GM23338 (cell line): ENCODE results near the gene FAM78B.

ENCODE experiments used
- CREB1 ChIP-seq: fragments of 250-450 bp; sonication (Bioruptor Pico); IDR thresholded peaks from 2 replicates; pipeline ENCODE4 v1.5.0; 2020; ENCODE audit warnings: low read depth, mild to moderate bottlenecking, moderate library complexity
- CTCF ChIP-seq, 2 experiments: fragments of 200-600 bp in 1 of 2; sonication (generic) in 1 of 2; conservative IDR thresholded peaks; 2 replicates each; pipeline versions ENCODE4 v1.5.1 to v1.6.1; 2016 to 2017; ENCODE audit warnings: antibody characterized with exemption in 2 of 2, low read depth in 2 of 2, mild to moderate bottlenecking in 2 of 2, moderate library complexity in 1 of 2
- EZH2 ChIP-seq: fragments of 200-600 bp; sonication (generic); IDR thresholded peaks from one replicate; pipeline ENCODE4 v1.8.0; 2017; ENCODE audit warnings: antibody characterized with exemption, mild to moderate bottlenecking, low read depth; ENCODE audit not compliant: unreplicated experiment
- JUNB ChIP-seq: IDR thresholded peaks from one replicate; pipeline ENCODE4 v1.6.1; 2016; ENCODE audit warnings: antibody characterized with exemption; ENCODE audit not compliant: unreplicated experiment
- POLR2AphosphoS5 ChIP-seq: IDR thresholded peaks from 2 replicates; pipeline ENCODE4 v1.6.1; 2016; ENCODE audit warnings: antibody characterized with exemption, low read depth
- REST ChIP-seq: IDR thresholded peaks from one replicate; pipeline ENCODE4 v1.6.1; 2018; ENCODE audit warnings: antibody characterized with exemption; ENCODE audit not compliant: unreplicated experiment
- ZNF114 ChIP-seq: fragments of 250-450 bp; sonication (Bioruptor Pico); IDR thresholded peaks from 2 replicates; pipeline ENCODE4 v1.5.0; 2020; ENCODE audit warnings: mild to moderate bottlenecking, moderate library complexity
- ZNF331 ChIP-seq: fragments of 250-450 bp; sonication (Bioruptor Pico); IDR thresholded peaks from 2 replicates; pipeline ENCODE4 v1.5.0; 2020; ENCODE audit warnings: low read depth, mild to moderate bottlenecking, moderate library complexity

GRCh38 chr1:166202546-166202945 is 35.7 kb upstream of the FAM78B start:
- TF ChIP-seq POLR2AphosphoS5 (no peak), CTCF (conservative IDR thresholded peaks at IDR 0.05; ENCODE audit: low read depth in 2 of 2) (no peak), EZH2 (no peak), CREB1 (CRISPR knock-in tag) (no peak), ZNF114 (CRISPR knock-in tag) (no peak), REST (no peak), ZNF331 (CRISPR knock-in tag) (no peak), JUNB (no peak)
